H1 (cell line): ENCODE measurements around the gene IL36RN.
"Not testable (repeated sequence)": the region's sequence is repeated elsewhere in the genome, so short reads cannot be mapped to it uniquely, and the experiment has no call there.

ENCODE experiments used
- ASH2L ChIP-seq: fragments of 200-600, 300-600 bp; sonication (generic); IDR thresholded peaks from one replicate; pipeline ENCODE4 v1.7.1; 2017; ENCODE audit warnings: low read length
- ATF2 ChIP-seq: IDR thresholded peaks from 2 replicates; pipeline ENCODE4 v1.6.1; 2012; ENCODE audit warnings: low read length, inconsistent platforms
- CREB1 ChIP-seq: IDR thresholded peaks from 2 replicates; pipeline ENCODE4 v1.6.1; 2012; ENCODE audit warnings: inconsistent platforms
- E2F6 ChIP-seq: IDR thresholded peaks from 2 replicates; pipeline ENCODE4 v1.6.1; 2012; ENCODE audit warnings: inconsistent platforms
- GTF2F1 ChIP-seq: IDR thresholded peaks from 2 replicates; pipeline ENCODE4 v1.6.1; 2012; ENCODE audit warnings: low read depth, low read length, improper control_type of control experiment, borderline replicate concordance
- JUN ChIP-seq: IDR thresholded peaks from 2 replicates; pipeline ENCODE4 v1.6.1; 2011; ENCODE audit warnings: low read depth, mild to moderate bottlenecking, improper control_type of control experiment, low read length
- POLR2A ChIP-seq, 2 experiments: IDR thresholded peaks; 1 replicate in 1 of 2; 2 replicates in 1 of 2; pipeline ENCODE4 v1.6.1; 2011; ENCODE audit warnings: low read depth in 2 of 2, low read length in 2 of 2, mild to moderate bottlenecking in 2 of 2; ENCODE audit errors: control extremely low read depth in 1 of 2
- POLR2AphosphoS5 ChIP-seq: IDR thresholded peaks from 2 replicates; pipeline ENCODE4 v1.6.1; 2011; ENCODE audit warnings: low read depth, low read length
- RAD21 ChIP-seq, 2 experiments: IDR thresholded peaks in 1 of 2; conservative IDR thresholded peaks in 1 of 2; 2 replicates each; pipeline ENCODE4 v1.6.1; 2011; ENCODE audit warnings: low read depth in 2 of 2, low read length in 2 of 2, improper control_type of control experiment in 1 of 2, inconsistent platforms in 1 of 2, mild to moderate bottlenecking in 1 of 2, moderate library complexity in 1 of 2
- RNF2 ChIP-seq: fragments of 200-900, 300-1000 bp; sonication (generic); IDR thresholded peaks from 2 replicates; pipeline ENCODE4 v1.7.1; 2016; ENCODE audit warnings: borderline replicate concordance, low read depth, mild to moderate bottlenecking, antibody characterized with exemption, low read length; ENCODE audit not compliant: poor library complexity, severe bottlenecking; ENCODE audit errors: missing control alignments
- SP1 ChIP-seq: IDR thresholded peaks from 2 replicates; pipeline ENCODE4 v1.6.1; 2011; ENCODE audit warnings: low read depth, low read length
- YY1 ChIP-seq: IDR thresholded peaks from 2 replicates; pipeline ENCODE4 v1.6.1; 2011; ENCODE audit warnings: low read depth, mild to moderate bottlenecking, low read length
- TF ChIP-seq, protein P1 (sequence below), 3 experiments: IDR thresholded peaks; 1 replicate in 2 of 3; 2 replicates in 1 of 3; pipeline versions ENCODE4 v1.5.1 to v1.6.1; 2011; ENCODE audit warnings: low read length in 3 of 3, mild to moderate bottlenecking in 3 of 3, inconsistent platforms in 2 of 3, low read depth in 1 of 3, moderate library complexity in 1 of 3; ENCODE audit not compliant: insufficient read depth in 1 of 3; ENCODE audit errors: control extremely low read depth in 1 of 3

DNA sequence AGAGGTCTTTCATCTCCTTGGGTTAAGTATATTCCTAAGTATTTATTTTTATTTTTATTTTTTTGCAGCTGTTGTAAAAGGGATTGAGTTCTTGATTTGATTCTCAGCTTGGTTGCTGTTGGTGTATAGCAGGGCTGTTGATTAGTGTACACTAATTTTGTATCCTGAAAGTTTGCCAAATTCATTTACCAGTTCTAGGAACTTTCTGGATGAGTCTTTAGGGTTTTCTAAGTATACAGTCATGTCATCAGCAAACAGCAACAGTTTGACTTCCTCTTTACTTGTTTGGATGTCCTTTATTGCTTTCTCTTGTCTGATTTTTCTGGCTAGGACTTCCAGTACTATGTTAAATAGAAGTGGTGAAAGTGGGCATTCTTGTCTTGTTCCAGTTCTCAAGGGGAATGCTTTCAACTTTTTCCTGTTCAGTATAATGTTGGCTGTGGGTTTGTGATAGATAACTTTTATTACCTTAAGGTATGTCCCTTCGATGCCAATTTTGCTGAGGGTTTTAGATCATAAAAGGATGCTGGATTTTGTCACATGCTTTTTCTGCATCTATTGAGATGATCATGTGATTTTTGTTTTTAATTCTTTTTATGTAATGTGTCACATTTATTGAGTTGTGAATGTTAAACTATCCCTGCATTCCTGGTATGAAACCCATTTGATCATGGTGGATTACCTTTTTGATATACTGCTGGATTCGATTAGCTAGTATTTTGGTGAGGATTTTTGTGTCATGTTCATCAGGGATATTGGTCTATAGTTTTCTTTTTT, 38.0 kb downstream of the IL36RN start:
- TF ChIP-seq, protein P1, sequence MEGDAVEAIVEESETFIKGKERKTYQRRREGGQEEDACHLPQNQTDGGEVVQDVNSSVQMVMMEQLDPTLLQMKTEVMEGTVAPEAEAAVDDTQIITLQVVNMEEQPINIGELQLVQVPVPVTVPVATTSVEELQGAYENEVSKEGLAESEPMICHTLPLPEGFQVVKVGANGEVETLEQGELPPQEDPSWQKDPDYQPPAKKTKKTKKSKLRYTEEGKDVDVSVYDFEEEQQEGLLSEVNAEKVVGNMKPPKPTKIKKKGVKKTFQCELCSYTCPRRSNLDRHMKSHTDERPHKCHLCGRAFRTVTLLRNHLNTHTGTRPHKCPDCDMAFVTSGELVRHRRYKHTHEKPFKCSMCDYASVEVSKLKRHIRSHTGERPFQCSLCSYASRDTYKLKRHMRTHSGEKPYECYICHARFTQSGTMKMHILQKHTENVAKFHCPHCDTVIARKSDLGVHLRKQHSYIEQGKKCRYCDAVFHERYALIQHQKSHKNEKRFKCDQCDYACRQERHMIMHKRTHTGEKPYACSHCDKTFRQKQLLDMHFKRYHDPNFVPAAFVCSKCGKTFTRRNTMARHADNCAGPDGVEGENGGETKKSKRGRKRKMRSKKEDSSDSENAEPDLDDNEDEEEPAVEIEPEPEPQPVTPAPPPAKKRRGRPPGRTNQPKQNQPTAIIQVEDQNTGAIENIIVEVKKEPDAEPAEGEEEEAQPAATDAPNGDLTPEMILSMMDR (IDR thresholded peaks at IDR 0.05; ENCODE audit: control extremely low read depth in 1 of 3, insufficient read depth in 1 of 3, low read depth in 1 of 3, low read length in 3 of 3), result not testable (repeated sequence)
- not testable (repeated sequence) for TF ChIP-seq CREB1; POLR2AphosphoS5; ATF2; RNF2; GTF2F1; POLR2A (IDR thresholded peaks at IDR 0.05; ENCODE audit: control extremely low read depth in 1 of 2, low read depth in 2 of 2, low read length in 2 of 2); YY1; SP1; ASH2L; E2F6; JUN; RAD21 (IDR thresholded peaks at IDR 0.05 in 1 of 2, conservative IDR thresholded peaks at IDR 0.05 in 1 of 2; ENCODE audit: low read depth in 2 of 2, low read length in 2 of 2)
